Adrenal gland (tissue), 5 donors: ENCODE results near the gene CCL14.

ENCODE experiments used
- CTCF ChIP-seq, 6 experiments: fragments of 450-650 bp in 4 of 6; fragments of 200-600 bp in 2 of 6; sonication (generic) in 1 of 6; IDR thresholded peaks; 1 replicate in 5 of 6; 2 replicates in 1 of 6; pipeline versions ENCODE4 v1.5.1 to v1.8.0; 2016 to 2021; ENCODE audit warnings: antibody characterized with exemption in 6 of 6, mild to moderate bottlenecking in 2 of 6, moderate library complexity in 1 of 6
- POLR2A ChIP-seq, 2 donors: fragments of 450-650 bp; IDR thresholded peaks; one replicate each; pipeline ENCODE4 v1.6.1; 2017; ENCODE audit warnings: antibody characterized with exemption in 2 of 2, mild to moderate bottlenecking in 2 of 2, moderate library complexity in 1 of 2
- donor health status: DM: no; HTN: no; CAD: no.

GRCh38 chr17:35998018-35998545 lies 11.6 kb upstream of the CCL14 start:
- TF ChIP-seq CTCF (IDR thresholded peaks at IDR 0.05) (no peak), POLR2A (IDR thresholded peaks at IDR 0.05) (no peak)
